OCI-LY3 (cell line): Measurements from ENCODE around the gene FPR1.

Experiments
- H2AFZ ChIP-seq: fragments of 200-600, 300-600 bp; shearing (Covaris generic); 2 replicates; pipeline ENCODE4 v1.6.0; 2014; ENCODE audit warnings: antibody characterized with exemption, low read depth, low read length
- H3K27ac ChIP-seq: fragments of 200-600, 300-600 bp; sonication (generic); 2 replicates; pipeline ENCODE4 v1.5.1; 2014; ENCODE audit warnings: mild to moderate bottlenecking, low read length, moderate library complexity, mixed read lengths
- H3K27me3 ChIP-seq: fragments of 200-600, 300-600 bp; sonication (generic); 2 replicates; pipeline ENCODE4 v1.6.1; 2014; ENCODE audit warnings: low read depth, low read length, mixed read lengths
- H3K36me3 ChIP-seq: fragments of 200-600, 300-600 bp; sonication (generic); replicated peaks from 2 replicates; pipeline ENCODE3; 2014; ENCODE audit warnings: low read depth, low read length, mixed read lengths
- H3K4me1 ChIP-seq: fragments of 300-600, 200-600 bp; sonication (generic); 2 replicates; pipeline ENCODE4 v1.6.1; 2014; ENCODE audit warnings: low read length, mixed read lengths
- H3K4me2 ChIP-seq: fragments of 200-600, 300-600 bp; sonication (generic); 2 replicates; pipeline ENCODE4 v1.6.1; 2014; ENCODE audit warnings: low read length, mixed read lengths
- H3K4me3 ChIP-seq: fragments of 300-600, 200-600 bp; sonication (generic); 2 replicates; pipeline ENCODE4 v1.5.1; 2014; ENCODE audit warnings: antibody characterized with exemption, mild to moderate bottlenecking, low read length, moderate library complexity
- H3K79me2 ChIP-seq: fragments of 300-600, 200-600 bp; shearing (Covaris generic); 2 replicates; pipeline ENCODE4 v1.6.1; 2014; ENCODE audit warnings: mild to moderate bottlenecking, low read length, mixed read lengths
- H3K9ac ChIP-seq: fragments of 300-600, 200-600 bp; shearing (Covaris generic); 2 replicates; pipeline ENCODE4 v1.6.0; 2014; ENCODE audit warnings: mild to moderate bottlenecking, low read length, moderate library complexity
- H3K9me3 ChIP-seq: fragments of 200-600, 300-600 bp; shearing (Covaris generic); 2 replicates; pipeline ENCODE4 v1.6.1; 2014; ENCODE audit warnings: low read length, mixed read lengths; ENCODE audit not compliant: insufficient read depth
- H4K20me1 ChIP-seq: fragments of 200-600, 300-600 bp; sonication (generic); 2 replicates; pipeline ENCODE4 v1.6.1; 2016; ENCODE audit warnings: low read length, mixed read lengths; ENCODE audit not compliant: insufficient read depth
- EZH2phosphoT487 ChIP-seq: fragments of 200-600 bp; shearing (Covaris generic); IDR thresholded peaks from 2 replicates; pipeline ENCODE4 v1.6.1; 2018; ENCODE audit warnings: antibody characterized with exemption, mixed run types, low read depth
- TF ChIP-seq, protein P1 (sequence below): fragments of 200-600, 300-600 bp; sonication (generic); IDR thresholded peaks from 2 replicates; pipeline ENCODE4 v1.5.1; 2014; ENCODE audit warnings: antibody characterized with exemption, low read length, low read depth

The FPR1 gene

DNA sequence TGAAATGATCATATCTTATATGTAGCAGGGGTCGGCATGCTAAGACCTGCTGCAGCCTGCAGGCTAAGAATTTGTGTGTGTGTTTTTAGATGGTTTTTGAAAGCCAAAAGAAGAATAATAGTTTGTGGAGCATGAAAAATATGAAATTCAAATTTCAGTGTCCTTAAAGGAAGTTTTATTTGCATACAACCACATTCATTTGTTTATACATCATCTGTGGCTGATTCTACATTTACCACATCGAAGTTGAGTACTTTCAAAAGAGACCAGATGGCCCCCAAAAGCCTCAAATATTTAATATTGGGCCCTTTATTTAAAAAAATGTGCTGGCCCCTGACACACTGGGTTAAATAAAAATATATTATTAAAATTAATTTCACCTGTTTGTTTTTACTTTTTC is 29.2 kb downstream of the FPR1 start:
- Histone ChIP-seq H3K4me2 (no peak overlapping the region), H3K4me3 (no peak overlapping the region), H3K79me2 (no peaks in the 10 kb centered on the region), H3K4me1 (no peaks in the 10 kb centered on the region), H3K9ac (no peak overlapping the region), H3K27me3 (peaks cover 5% of the 10 kb centered on the region; the same call in 1 of the 2 replicates), H3K9me3 (no peaks in the 10 kb centered on the region), H3K36me3 (no peaks in the 10 kb centered on the region), H3K27ac (no peak overlapping the region), H2AFZ (no peak overlapping the region), H4K20me1 (no peaks in the 10 kb centered on the region)
- no peak for TF ChIP-seq EZH2phosphoT487
- TF ChIP-seq, protein P1, sequence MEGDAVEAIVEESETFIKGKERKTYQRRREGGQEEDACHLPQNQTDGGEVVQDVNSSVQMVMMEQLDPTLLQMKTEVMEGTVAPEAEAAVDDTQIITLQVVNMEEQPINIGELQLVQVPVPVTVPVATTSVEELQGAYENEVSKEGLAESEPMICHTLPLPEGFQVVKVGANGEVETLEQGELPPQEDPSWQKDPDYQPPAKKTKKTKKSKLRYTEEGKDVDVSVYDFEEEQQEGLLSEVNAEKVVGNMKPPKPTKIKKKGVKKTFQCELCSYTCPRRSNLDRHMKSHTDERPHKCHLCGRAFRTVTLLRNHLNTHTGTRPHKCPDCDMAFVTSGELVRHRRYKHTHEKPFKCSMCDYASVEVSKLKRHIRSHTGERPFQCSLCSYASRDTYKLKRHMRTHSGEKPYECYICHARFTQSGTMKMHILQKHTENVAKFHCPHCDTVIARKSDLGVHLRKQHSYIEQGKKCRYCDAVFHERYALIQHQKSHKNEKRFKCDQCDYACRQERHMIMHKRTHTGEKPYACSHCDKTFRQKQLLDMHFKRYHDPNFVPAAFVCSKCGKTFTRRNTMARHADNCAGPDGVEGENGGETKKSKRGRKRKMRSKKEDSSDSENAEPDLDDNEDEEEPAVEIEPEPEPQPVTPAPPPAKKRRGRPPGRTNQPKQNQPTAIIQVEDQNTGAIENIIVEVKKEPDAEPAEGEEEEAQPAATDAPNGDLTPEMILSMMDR, result no peak

DNA sequence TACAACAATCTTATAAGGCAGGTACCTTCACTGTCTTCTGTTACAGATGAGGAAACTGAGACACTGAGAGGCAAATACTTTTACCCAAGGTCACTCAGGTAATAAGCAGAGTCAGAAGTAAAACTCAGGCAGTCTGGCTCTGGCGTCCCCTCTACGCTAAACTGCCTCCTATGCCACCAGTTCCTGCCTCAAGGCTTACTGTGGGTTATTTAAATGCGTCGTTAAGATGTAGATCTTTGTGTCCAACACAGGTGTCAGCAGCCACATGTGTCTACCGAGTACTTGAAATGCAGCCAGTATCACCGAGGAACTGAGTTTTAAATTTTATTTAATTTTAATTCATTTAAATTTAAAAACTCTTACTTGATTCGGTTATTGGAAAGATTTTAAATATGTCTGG is 29.8 kb downstream of the FPR1 start:
- Histone ChIP-seq H3K27ac (no peak overlapping the region), H3K4me2 (no peak overlapping the region), H3K27me3 (peaks cover 5% of the 10 kb centered on the region; the same call in 1 of the 2 replicates), H3K4me3 (no peak overlapping the region), H3K9ac (no peak overlapping the region), H3K79me2 (no peaks in the 10 kb centered on the region), H3K9me3 (no peaks in the 10 kb centered on the region), H4K20me1 (no peaks in the 10 kb centered on the region), H3K4me1 (no peaks in the 10 kb centered on the region), H3K36me3 (no peaks in the 10 kb centered on the region), H2AFZ (no peak overlapping the region)
- TF ChIP-seq EZH2phosphoT487, result no peak
- TF ChIP-seq, protein P1, result no peak

DNA sequence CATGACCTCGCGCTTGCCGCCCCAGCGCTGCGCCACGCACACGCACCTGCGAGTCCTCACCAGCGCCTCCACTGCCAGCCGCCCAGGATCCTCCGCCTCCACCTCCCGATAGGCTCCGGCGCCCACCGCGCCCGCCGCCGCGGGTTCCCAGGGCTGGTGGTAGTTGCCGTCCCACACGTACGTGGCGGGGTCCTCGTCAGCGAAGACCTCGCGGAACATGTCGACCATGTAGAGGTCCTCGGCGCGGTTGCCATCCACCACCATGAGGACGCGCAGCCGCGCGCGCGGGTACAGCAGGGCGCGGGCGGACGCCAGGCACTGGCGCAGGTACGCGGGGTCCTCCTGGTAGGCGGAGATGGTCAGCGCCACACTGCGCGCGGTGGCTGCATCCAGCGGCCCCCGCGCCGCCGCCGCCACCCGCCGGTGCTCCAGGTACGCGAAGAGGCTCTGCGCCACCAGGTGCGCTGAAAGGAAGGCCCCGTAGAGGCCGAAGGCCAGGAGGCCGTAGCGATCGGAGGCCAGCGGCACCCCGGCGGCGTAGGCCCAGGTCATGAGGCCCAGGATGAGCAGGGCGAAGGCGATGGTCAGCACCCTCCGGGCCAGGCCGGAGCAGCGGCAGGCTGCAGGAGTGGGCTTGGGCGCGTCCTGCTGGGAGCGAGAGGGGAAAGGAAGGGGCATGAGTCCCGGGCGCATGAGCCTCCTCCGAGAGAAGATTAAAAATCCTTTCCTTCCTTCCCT is 32.3 kb downstream of the FPR1 start:
- no peaks in the 10 kb centered on the region for H4K20me1 ChIP-seq
- no peaks in the 10 kb centered on the region for H3K36me3 ChIP-seq
- H2AFZ ChIP-seq, result no peak overlapping the region
- no peak overlapping the region for H3K4me2 ChIP-seq
- no peak overlapping the region for H3K4me3 ChIP-seq
- TF ChIP-seq EZH2phosphoT487, result no peak
- TF ChIP-seq, protein P1, result no peak
- H3K27me3 ChIP-seq, result peaks cover 5% of the 10 kb centered on the region; the same call in 1 of the 2 replicates
- H3K9ac ChIP-seq, result no peak overlapping the region
- no peaks in the 10 kb centered on the region for H3K9me3 ChIP-seq
- no peaks in the 10 kb centered on the region for H3K79me2 ChIP-seq
- no peaks in the 10 kb centered on the region for H3K4me1 ChIP-seq
- H3K27ac ChIP-seq, result no peak overlapping the region

DNA sequence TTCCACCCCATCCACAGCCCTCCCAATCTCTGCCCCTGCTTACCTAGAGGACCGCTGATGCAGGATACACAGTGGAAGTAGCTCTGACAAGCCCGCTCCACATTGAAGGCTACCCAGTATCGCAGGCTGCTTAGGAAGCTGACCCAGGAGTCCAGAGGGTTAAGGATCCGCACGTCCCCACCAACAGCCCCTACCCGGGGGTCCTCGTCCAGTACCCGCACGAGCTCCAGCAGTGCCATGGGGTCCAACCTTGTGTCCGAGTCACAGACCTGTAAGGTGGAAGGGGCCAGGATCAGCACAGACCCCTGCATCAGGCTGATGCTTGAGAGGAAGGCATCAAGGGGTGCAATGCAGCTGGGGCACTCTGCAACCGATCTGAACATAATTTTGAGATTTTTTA is 34.8 kb downstream of the FPR1 start:
- Histone ChIP-seq H3K9ac (no peak overlapping the region), H3K36me3 (no peaks in the 10 kb centered on the region), H3K79me2 (no peaks in the 10 kb centered on the region), H4K20me1 (no peaks in the 10 kb centered on the region), H3K4me3 (no peak overlapping the region), H3K27me3 (no peaks in the 10 kb centered on the region), H3K9me3 (no peaks in the 10 kb centered on the region), H2AFZ (no peak overlapping the region), H3K27ac (no peak overlapping the region), H3K4me1 (peaks cover 5% of the 10 kb centered on the region), H3K4me2 (no peak overlapping the region)
- TF ChIP-seq EZH2phosphoT487, result no peak
- TF ChIP-seq, protein P1, result no peak
